ENCODE measurements around the gene LUC7L2. TPM values are rescaled to one million over a fixed set of nuclear protein-coding genes. Genes with fewer than 3 reads are reported as not detected.
A peak's percentile ranks its signal among the peaks of the same experiment; 100 is the strongest.

The LUC7L2 gene
- total and polyA plus RNA-seq, 2 donors (not counting 1 experiment from before 2014, with no cell fraction given): 26.5 to 142 TPM

GRCh38 chr7:139341058-139341775 lies 18.5 kb upstream of the LUC7L2 start, which contains the start of gene FMC1:
Gene FMC1, plus strand, starts transcription at chr7:139341337. Its CDS starts 48 bp downstream, at chr7:139341385.
- Histone ChIP-seq H3K4me1 (ENCODE audit: control insufficient read depth in 2 of 2, insufficient read depth in 2 of 2, low read length in 2 of 2) (peaks cover 10 to 23% of the 10 kb centered on the region in 2 donors), H3K4me2 (replicated peaks; ENCODE audit: low read depth, low read length, poor library complexity, severe bottlenecking) (peak within 1 kb of the TSS; percentile 74), H3K79me2 (ENCODE audit: control insufficient read depth, insufficient read depth, low read length) (peaks cover 30% of the 10 kb centered on the region), H2AFZ (ENCODE audit: insufficient read depth, low read depth, low read length, poor library complexity, severe bottlenecking) (peak within 1 kb of the TSS; percentile 83), H3K4me3 (ENCODE audit: control extremely low read depth in 1 of 5, extremely low read depth in 1 of 5, insufficient read depth in 1 of 5, low read depth in 2 of 5, low read length in 4 of 5) (peak within 1 kb of the TSS; percentile 73 to 99 (median 94)), H3K9ac (ENCODE audit: low read length) (peak within 1 kb of the TSS; percentile 77), H3K36me3 (replicated peaks in 1 of 2; ENCODE audit: control extremely low read depth in 1 of 2, control insufficient read depth in 1 of 2, extremely low read depth in 1 of 2, insufficient read depth in 2 of 2, low read length in 1 of 2) (peaks cover under 1 to 1% of the 10 kb centered on the region in 2 experiments), H3K9me3 (ENCODE audit: control extremely low read depth in 1 of 3, control insufficient read depth in 2 of 3, insufficient read depth in 1 of 3, low read length in 2 of 3) (peaks cover 0 to 10% (median 0%) of the 10 kb centered on the region in 3 donors), H4K20me1 (ENCODE audit: control insufficient read depth, insufficient read depth, low read length, poor library complexity, severe bottlenecking) (no peaks in the 10 kb centered on the region), H3K27ac (ENCODE audit: low read length in 2 of 2) (peak within 1 kb of the TSS; percentile 97 to 98), H3K27me3 (replicated peaks in 1 of 4; ENCODE audit: control extremely low read depth in 1 of 4, control insufficient read depth in 3 of 4, insufficient read depth in 4 of 4, low read length in 3 of 4) (no peaks in the 10 kb centered on the region)
- H3K9me3 Mint-ChIP-seq (ENCODE audit: insufficient read depth): no peaks in the 10 kb centered on the region
- TF ChIP-seq EZH2 (IDR thresholded peaks at IDR 0.05; ENCODE audit: borderline replicate concordance, insufficient read depth, low read depth, low read length, poor library complexity, severe bottlenecking): no peak
- peak; percentile 23 for TF ChIP-seq CTCF (IDR thresholded peaks at IDR 0.05)
- ChIA-PET POLR2A (interaction anchor here (0.6 to 2.2 kb wide), 5 partner anchors 18 to 208 kb away, joined by 3 to 28 read pairs (median 4); partner anchors contain the start of genes LUC7L2 and UBN2), CTCF (interaction anchor here (1.2 to 2.6 kb wide), 3 partner anchors 19 to 109 kb away, joined by 3 to 16 read pairs (median 4); partner anchors contain the start of gene LUC7L2)
- intact Hi-C loops (cut with micrococcal nuclease): loop anchor here (2.0 to 10.0 kb wide), 5 partner anchors 722 to 1334 kb away; partner anchors contain the start of genes ADCK2, KDM7A, PARP12 and TRIM24
- peak within 1 kb of the TSS; percentile 96 for H3K4me3 Mint-ChIP-seq
- peak within 1 kb of the TSS; percentile 100 for H3K27ac Mint-ChIP-seq
- under 1% methylated on average over 50 of the region's 54 CpGs for WGBS (ENCODE audit: insufficient coverage)
- ATAC-seq (ENCODE audit: low read depth) (peak; percentile 55), DNase-seq (peak; percentile 94)
- peaks cover 33% of the 10 kb centered on the region for H3K4me1 Mint-ChIP-seq
- peaks cover 5% of the 10 kb centered on the region for H3K27me3 Mint-ChIP-seq

Measured in B cell (primary cell).